ENCODE results near the gene TMEM37. TPM values are rescaled to one million over a fixed set of nuclear protein-coding genes. Genes with fewer than 3 reads are reported as not detected.

The TMEM37 gene
- total and polyA plus RNA-seq, 2 of the 13 experiments (the other 11 are each of a cell fraction or from before 2014, with no cell fraction given): 37.7 to 115 TPM

- TF ChIP-seq, protein P1, sequence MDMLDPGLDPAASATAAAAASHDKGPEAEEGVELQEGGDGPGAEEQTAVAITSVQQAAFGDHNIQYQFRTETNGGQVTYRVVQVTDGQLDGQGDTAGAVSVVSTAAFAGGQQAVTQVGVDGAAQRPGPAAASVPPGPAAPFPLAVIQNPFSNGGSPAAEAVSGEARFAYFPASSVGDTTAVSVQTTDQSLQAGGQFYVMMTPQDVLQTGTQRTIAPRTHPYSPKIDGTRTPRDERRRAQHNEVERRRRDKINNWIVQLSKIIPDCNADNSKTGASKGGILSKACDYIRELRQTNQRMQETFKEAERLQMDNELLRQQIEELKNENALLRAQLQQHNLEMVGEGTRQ (IDR thresholded peaks at IDR 0.05; ENCODE audit: low read depth, low read length): no peak
- TF ChIP-seq, protein P1 (CRISPR knock-in tag; IDR thresholded peaks at IDR 0.05; ENCODE audit: borderline replicate concordance): no peak
- TF ChIP-seq HIC2 (CRISPR knock-in tag; IDR thresholded peaks at IDR 0.05; ENCODE audit: low read depth): peak; percentile 45; the same call in 1 of the 2 replicates
- no peak for TF ChIP-seq STAG1 (CRISPR knock-in tag; IDR thresholded peaks at IDR 0.05)
- TF ChIP-seq KLF16 (CRISPR knock-in tag; IDR thresholded peaks at IDR 0.05): no peak
- peak; percentile 54; the same call in 1 of the 2 replicates for TF ChIP-seq CEBPG (CRISPR knock-in tag; IDR thresholded peaks at IDR 0.05)
- TF ChIP-seq PAXIP1 (CRISPR knock-in tag; conservative IDR thresholded peaks at IDR 0.05): 0 out of 2 replicates have a peak, but pooled peaks have one; percentile 41
- peak; percentile 32 for TF ChIP-seq TEAD3 (CRISPR knock-in tag; optimal IDR thresholded peaks at IDR 0.05; ENCODE audit: borderline replicate concordance)
- TF ChIP-seq, protein P2, sequence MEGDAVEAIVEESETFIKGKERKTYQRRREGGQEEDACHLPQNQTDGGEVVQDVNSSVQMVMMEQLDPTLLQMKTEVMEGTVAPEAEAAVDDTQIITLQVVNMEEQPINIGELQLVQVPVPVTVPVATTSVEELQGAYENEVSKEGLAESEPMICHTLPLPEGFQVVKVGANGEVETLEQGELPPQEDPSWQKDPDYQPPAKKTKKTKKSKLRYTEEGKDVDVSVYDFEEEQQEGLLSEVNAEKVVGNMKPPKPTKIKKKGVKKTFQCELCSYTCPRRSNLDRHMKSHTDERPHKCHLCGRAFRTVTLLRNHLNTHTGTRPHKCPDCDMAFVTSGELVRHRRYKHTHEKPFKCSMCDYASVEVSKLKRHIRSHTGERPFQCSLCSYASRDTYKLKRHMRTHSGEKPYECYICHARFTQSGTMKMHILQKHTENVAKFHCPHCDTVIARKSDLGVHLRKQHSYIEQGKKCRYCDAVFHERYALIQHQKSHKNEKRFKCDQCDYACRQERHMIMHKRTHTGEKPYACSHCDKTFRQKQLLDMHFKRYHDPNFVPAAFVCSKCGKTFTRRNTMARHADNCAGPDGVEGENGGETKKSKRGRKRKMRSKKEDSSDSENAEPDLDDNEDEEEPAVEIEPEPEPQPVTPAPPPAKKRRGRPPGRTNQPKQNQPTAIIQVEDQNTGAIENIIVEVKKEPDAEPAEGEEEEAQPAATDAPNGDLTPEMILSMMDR (CRISPR knock-in tag; IDR thresholded peaks at IDR 0.05): peak; percentile 29; the same call in 1 of the 2 replicates
- TF ChIP-seq, protein P3, sequence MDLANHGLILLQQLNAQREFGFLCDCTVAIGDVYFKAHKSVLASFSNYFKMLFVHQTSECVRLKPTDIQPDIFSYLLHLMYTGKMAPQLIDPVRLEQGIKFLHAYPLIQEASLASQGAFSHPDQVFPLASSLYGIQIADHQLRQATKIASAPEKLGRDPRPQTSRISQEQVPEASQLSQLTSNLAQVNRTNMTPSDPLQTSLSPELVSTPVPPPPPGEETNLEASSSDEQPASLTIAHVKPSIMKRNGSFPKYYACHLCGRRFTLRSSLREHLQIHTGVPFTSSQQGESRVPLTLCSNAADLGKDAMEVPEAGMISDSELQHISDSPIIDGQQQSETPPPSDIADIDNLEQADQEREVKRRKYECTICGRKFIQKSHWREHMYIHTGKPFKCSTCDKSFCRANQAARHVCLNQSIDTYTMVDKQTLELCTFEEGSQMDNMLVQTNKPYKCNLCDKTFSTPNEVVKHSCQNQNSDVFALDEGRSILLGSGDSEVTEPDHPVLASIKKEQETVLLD (CRISPR knock-in tag; IDR thresholded peaks at IDR 0.05; ENCODE audit: low read depth): no peak
- TF ChIP-seq SALL1 (CRISPR knock-in tag; IDR thresholded peaks at IDR 0.05): peak; percentile 43; the same call in 1 of the 2 replicates
- peak; percentile 37 for TF ChIP-seq YY1 (IDR thresholded peaks at IDR 0.05; ENCODE audit: insufficient read depth, insufficient replicate concordance, low read depth, low read length)
- TF ChIP-seq, protein P4, sequence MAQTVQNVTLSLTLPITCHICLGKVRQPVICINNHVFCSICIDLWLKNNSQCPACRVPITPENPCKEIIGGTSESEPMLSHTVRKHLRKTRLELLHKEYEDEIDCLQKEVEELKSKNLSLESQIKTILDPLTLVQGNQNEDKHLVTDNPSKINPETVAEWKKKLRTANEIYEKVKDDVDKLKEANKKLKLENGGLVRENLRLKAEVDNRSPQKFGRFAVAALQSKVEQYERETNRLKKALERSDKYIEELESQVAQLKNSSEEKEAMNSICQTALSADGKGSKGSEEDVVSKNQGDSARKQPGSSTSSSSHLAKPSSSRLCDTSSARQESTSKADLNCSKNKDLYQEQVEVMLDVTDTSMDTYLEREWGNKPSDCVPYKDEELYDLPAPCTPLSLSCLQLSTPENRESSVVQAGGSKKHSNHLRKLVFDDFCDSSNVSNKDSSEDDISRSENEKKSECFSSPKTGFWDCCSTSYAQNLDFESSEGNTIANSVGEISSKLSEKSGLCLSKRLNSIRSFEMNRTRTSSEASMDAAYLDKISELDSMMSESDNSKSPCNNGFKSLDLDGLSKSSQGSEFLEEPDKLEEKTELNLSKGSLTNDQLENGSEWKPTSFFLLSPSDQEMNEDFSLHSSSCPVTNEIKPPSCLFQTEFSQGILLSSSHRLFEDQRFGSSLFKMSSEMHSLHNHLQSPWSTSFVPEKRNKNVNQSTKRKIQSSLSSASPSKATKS (CRISPR knock-in tag; IDR thresholded peaks at IDR 0.05): no peak
- TF ChIP-seq, protein P5, sequence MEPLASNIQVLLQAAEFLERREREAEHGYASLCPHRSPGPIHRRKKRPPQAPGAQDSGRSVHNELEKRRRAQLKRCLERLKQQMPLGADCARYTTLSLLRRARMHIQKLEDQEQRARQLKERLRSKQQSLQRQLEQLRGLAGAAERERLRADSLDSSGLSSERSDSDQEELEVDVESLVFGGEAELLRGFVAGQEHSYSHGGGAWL (CRISPR knock-in tag; IDR thresholded peaks at IDR 0.05): 0 out of 2 replicates have a peak, but pooled peaks have one; percentile 42
These were observed 44.1 kb upstream of the TMEM37 start (continued) for GRCh38 chr2:119387381-119388129.

Data from HepG2 (cell line).